K562 (cell line): ENCODE data around the gene REX1BD. TPM values are rescaled to one million over a fixed set of nuclear protein-coding genes. Genes with fewer than 3 reads are reported as not detected.
A peak's percentile ranks its signal among the peaks of the same experiment; 100 is the strongest.

ENCODE experiments used
- CREB1 ChIP-seq, 2 experiments: sonication (generic) in 1 of 2; formaldehyde crosslinking in 1 of 2; IDR thresholded peaks; 2 replicates each; pipeline versions ENCODE4 v1.6.1 to v1.8.0; 2012 to 2022; ENCODE audit warnings: inconsistent platforms in 1 of 2, mild to moderate bottlenecking in 1 of 2, missing genetic modification reagents in 1 of 2, moderate library complexity in 1 of 2
- HDAC1 ChIP-seq, 2 experiments: fragments of 450-650 bp; IDR thresholded peaks; 2 replicates each; pipeline ENCODE4 v1.6.1; 2016 to 2017; ENCODE audit warnings: inconsistent platforms in 1 of 2, mild to moderate bottlenecking in 1 of 2, moderate library complexity in 1 of 2
- HIVEP1 ChIP-seq: fragments of 250-450 bp; sonication (Bioruptor Pico); IDR thresholded peaks from 2 replicates; pipeline ENCODE4 v1.4.0; 2020; ENCODE audit warnings: mild to moderate bottlenecking
- NRF1 ChIP-seq, 2 experiments: fragments of 450-650 bp; IDR thresholded peaks in 1 of 2; conservative IDR thresholded peaks in 1 of 2; 2 replicates each; pipeline ENCODE4 v1.6.1; 2014; ENCODE audit warnings: mild to moderate bottlenecking in 2 of 2
- POLR2AphosphoS5 ChIP-seq: IDR thresholded peaks from 2 replicates; pipeline ENCODE4 v1.6.1; 2011; ENCODE audit warnings: mild to moderate bottlenecking, low read depth, low read length, moderate library complexity; ENCODE audit not compliant: control insufficient read depth, insufficient read depth
- SAFB ChIP-seq: fragments of 200-400 bp; formaldehyde crosslinking; IDR thresholded peaks from 2 replicates; pipeline ENCODE4 v1.6.1; 2017; ENCODE audit warnings: low read depth, low read length, borderline replicate concordance
- SAFB2 ChIP-seq: fragments of 200-400 bp; formaldehyde crosslinking; IDR thresholded peaks from 2 replicates; pipeline ENCODE4 v1.6.1; 2018; ENCODE audit warnings: borderline replicate concordance, low read length, low read depth, moderate library complexity; ENCODE audit not compliant: severe bottlenecking
- SUPT5H ChIP-seq: fragments of 450-650 bp; IDR thresholded peaks from 2 replicates; pipeline ENCODE4 v1.6.1; 2016
- polyA plus RNA-seq, 8 experiments: library from polyadenylated mRNA; depleted of rRNA in 4 of 8; stranded (reverse) in 5 of 8; unstranded in 3 of 8; fragments of >200 nt; fragmentation: Nextera tagmentation in 2 of 8; fragmentation: Illumina TruSeq in 1 of 8; extraction: Ambion mirVana in 2 of 8; extraction: Trizol in 1 of 8; gene quantifications; 2 replicates each; pipeline versions ENCODE4 v1.2.1 to v1.2.3, GENCODE V29; 2011 to 2014; ENCODE audit warnings: inconsistent platforms in 1 of 8, missing spikeins in 1 of 8
- total RNA-seq, 7 experiments: library from RNA; depleted of rRNA in 6 of 7; stranded (reverse); fragments of >200 nt in 6 of 7; fragmentation: Illumina TruSeq in 2 of 7; extraction: Trizol in 2 of 7; gene quantifications; 2 replicates each; pipeline versions ENCODE4 v1.2.1 to v1.2.3, GENCODE V29; 2011 to 2021; ENCODE audit warnings: low replicate concordance in 1 of 7
- TF ChIP-seq, protein P1 (sequence below): fragments of 250-450 bp; sonication (Bioruptor Pico); IDR thresholded peaks from 2 replicates; pipeline ENCODE4 v1.5.0; 2021
- TF ChIP-seq, protein P2 (sequence below): fragments of 200-400 bp; formaldehyde crosslinking; IDR thresholded peaks from 2 replicates; pipeline ENCODE4 v1.6.1; 2017; ENCODE audit warnings: mild to moderate bottlenecking, low read depth, low read length, moderate library complexity
- TF ChIP-seq, protein P3 (sequence below), 2 experiments: fragments of 450-650 bp in 1 of 2; sonication (generic) in 1 of 2; formaldehyde crosslinking in 1 of 2; IDR thresholded peaks; 2 replicates each; pipeline versions ENCODE4 v1.7.1 to v1.9.0; 2016 to 2022; ENCODE audit warnings: inconsistent platforms in 1 of 2, mild to moderate bottlenecking in 1 of 2, missing genetic modification reagents in 1 of 2
- TF ChIP-seq, protein P4 (sequence below): fragments of 250-450 bp; sonication (Bioruptor Pico); IDR thresholded peaks from 2 replicates; pipeline ENCODE4 v1.4.0; 2020; ENCODE audit warnings: mild to moderate bottlenecking

Gene REX1BD
- total and polyA plus RNA-seq, 9 of the 15 experiments (the other 6 are each of a cell fraction or from before 2014, with no cell fraction given): 1.9 to 136 (median 13.8) TPM

DNA sequence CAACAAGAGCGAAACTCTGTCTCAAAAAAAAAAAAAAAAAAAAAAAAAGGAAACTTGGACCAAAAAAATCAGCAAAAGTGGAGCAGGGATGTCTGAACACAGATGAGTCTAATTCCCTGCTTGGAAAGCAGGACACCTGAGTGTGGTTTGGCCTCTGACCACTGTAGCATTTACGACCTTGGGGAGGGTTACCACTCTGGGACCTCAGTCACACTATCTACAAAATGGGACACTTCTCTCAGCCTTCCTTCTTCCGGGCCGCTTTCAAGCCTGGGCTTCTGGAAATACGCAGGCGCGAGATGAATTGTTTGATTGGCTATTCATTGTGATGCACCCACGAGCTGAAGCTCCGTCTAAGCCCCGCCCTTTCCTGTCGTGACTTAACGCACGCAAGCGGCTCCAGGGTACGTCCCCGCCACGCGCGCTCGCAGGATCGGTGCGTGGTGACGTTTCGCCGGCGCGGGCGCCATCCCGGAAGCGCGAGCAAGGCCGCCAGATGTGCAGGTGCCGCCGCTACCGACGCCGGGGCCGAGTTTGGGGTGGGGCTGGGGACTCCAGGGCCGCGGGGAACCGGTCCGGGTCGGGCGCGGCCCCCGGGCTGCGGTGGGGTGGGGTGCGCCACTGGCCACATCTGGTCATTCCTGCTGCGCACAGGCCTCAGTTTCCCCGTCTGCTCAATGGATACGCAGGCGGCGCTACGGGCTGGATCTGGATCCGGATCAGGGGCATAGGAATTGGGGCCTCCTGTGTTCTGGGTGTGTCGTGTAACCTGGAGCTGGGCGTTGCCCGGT, 31.0 kb upstream of the REX1BD start, which contains the start of gene KXD1 (continued):
- TF ChIP-seq, protein P1, sequence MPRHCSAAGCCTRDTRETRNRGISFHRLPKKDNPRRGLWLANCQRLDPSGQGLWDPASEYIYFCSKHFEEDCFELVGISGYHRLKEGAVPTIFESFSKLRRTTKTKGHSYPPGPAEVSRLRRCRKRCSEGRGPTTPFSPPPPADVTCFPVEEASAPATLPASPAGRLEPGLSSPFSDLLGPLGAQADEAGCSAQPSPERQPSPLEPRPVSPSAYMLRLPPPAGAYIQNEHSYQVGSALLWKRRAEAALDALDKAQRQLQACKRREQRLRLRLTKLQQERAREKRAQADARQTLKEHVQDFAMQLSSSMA (CRISPR knock-in tag): no peak
- TF ChIP-seq SAFB (peak; percentile 100), SUPT5H (peak; percentile 74), SAFB2 (no peak), HDAC1 (IDR thresholded peaks at IDR 0.05) (peak; percentile 74 to 97; a peak in 2 of 4 replicates), NRF1 (conservative IDR thresholded peaks at IDR 0.05 in 1 of 2, IDR thresholded peaks at IDR 0.05 in 1 of 2) (peak; percentile 93 to 94), CREB1 (IDR thresholded peaks at IDR 0.05) (peak; percentile 87), CREB1 (CRISPR knock-in tag; IDR thresholded peaks at IDR 0.05) (peak; percentile 87), HIVEP1 (CRISPR knock-in tag) (no peak), POLR2AphosphoS5 (peak; percentile 72; the same call in 1 of the 2 replicates)
- TF ChIP-seq, protein P2, sequence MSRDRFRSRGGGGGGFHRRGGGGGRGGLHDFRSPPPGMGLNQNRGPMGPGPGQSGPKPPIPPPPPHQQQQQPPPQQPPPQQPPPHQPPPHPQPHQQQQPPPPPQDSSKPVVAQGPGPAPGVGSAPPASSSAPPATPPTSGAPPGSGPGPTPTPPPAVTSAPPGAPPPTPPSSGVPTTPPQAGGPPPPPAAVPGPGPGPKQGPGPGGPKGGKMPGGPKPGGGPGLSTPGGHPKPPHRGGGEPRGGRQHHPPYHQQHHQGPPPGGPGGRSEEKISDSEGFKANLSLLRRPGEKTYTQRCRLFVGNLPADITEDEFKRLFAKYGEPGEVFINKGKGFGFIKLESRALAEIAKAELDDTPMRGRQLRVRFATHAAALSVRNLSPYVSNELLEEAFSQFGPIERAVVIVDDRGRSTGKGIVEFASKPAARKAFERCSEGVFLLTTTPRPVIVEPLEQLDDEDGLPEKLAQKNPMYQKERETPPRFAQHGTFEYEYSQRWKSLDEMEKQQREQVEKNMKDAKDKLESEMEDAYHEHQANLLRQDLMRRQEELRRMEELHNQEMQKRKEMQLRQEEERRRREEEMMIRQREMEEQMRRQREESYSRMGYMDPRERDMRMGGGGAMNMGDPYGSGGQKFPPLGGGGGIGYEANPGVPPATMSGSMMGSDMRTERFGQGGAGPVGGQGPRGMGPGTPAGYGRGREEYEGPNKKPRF: no peak
- TF ChIP-seq, protein P3, sequence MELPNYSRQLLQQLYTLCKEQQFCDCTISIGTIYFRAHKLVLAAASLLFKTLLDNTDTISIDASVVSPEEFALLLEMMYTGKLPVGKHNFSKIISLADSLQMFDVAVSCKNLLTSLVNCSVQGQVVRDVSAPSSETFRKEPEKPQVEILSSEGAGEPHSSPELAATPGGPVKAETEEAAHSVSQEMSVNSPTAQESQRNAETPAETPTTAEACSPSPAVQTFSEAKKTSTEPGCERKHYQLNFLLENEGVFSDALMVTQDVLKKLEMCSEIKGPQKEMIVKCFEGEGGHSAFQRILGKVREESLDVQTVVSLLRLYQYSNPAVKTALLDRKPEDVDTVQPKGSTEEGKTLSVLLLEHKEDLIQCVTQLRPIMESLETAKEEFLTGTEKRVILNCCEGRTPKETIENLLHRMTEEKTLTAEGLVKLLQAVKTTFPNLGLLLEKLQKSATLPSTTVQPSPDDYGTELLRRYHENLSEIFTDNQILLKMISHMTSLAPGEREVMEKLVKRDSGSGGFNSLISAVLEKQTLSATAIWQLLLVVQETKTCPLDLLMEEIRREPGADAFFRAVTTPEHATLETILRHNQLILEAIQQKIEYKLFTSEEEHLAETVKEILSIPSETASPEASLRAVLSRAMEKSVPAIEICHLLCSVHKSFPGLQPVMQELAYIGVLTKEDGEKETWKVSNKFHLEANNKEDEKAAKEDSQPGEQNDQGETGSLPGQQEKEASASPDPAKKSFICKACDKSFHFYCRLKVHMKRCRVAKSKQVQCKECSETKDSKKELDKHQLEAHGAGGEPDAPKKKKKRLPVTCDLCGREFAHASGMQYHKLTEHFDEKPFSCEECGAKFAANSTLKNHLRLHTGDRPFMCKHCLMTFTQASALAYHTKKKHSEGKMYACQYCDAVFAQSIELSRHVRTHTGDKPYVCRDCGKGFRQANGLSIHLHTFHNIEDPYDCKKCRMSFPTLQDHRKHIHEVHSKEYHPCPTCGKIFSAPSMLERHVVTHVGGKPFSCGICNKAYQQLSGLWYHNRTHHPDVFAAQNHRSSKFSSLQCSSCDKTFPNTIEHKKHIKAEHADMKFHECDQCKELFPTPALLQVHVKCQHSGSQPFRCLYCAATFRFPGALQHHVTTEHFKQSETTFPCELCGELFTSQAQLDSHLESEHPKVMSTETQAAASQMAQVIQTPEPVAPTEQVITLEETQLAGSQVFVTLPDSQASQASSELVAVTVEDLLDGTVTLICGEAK (IDR thresholded peaks at IDR 0.05): peak; percentile 62; the same call in 1 of the 2 replicates
- TF ChIP-seq, protein P3 (CRISPR knock-in tag; IDR thresholded peaks at IDR 0.05): no peak
- TF ChIP-seq, protein P4, sequence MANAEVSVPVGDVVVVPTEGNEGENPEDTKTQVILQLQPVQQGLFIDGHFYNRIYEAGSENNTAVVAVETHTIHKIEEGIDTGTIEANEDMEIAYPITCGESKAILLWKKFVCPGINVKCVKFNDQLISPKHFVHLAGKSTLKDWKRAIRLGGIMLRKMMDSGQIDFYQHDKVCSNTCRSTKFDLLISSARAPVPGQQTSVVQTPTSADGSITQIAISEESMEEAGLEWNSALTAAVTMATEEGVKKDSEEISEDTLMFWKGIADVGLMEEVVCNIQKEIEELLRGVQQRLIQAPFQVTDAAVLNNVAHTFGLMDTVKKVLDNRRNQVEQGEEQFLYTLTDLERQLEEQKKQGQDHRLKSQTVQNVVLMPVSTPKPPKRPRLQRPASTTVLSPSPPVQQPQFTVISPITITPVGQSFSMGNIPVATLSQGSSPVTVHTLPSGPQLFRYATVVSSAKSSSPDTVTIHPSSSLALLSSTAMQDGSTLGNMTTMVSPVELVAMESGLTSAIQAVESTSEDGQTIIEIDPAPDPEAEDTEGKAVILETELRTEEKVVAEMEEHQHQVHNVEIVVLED: peak; percentile 98
